Epithelial cell of esophagus (primary cell): Measurements from ENCODE around the gene BGN.

Experiments used
- DNase-seq: peaks from one replicate; pipeline ENCODE4 v3.0.0; 2010; ENCODE audit warnings: low read depth
- H3K4me3 ChIP-seq: 2 replicates; pipeline ENCODE4 v1.5.1; 2011; ENCODE audit warnings: mild to moderate bottlenecking, low read length, control low read depth
- TF ChIP-seq, protein P1 (sequence below): IDR thresholded peaks from 2 replicates; pipeline ENCODE4 v1.5.1; 2011; ENCODE audit warnings: low read depth, mild to moderate bottlenecking, low read length, control low read depth, inconsistent platforms; ENCODE audit not compliant: insufficient read depth; ENCODE audit errors: missing control alignments

The BGN gene

DNA sequence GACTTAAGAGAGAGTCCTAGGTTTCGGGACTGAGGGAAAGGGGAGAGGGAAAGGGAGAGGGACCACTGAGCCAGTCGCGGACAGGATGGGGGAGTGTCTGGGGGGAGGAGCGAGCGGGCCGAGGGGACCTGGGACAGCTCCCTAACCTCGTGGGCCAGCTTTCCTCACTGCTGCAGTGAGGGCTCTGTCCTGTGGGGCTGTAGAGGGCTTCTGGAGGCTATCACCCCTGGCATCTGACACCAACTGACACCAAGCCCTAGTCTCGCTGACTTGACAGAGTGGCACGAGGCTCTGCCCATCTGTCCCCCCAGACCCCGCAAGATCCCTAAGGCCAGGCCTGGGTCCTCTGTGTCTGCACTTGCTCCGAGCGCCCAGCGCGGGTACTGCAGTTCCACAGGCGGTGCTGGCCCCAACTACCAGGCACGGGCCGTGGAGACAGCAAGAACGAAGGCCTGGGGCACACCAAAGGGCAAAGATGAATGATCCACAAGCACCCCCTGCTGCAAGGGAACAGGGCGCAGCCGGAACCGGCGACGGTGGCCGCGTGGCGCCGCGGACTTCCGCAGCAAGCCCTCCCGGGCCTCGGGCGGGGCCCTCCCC lies 24.9 kb upstream of the BGN start:
- peak; percentile 27 for DNase-seq
- TF ChIP-seq, protein P1, sequence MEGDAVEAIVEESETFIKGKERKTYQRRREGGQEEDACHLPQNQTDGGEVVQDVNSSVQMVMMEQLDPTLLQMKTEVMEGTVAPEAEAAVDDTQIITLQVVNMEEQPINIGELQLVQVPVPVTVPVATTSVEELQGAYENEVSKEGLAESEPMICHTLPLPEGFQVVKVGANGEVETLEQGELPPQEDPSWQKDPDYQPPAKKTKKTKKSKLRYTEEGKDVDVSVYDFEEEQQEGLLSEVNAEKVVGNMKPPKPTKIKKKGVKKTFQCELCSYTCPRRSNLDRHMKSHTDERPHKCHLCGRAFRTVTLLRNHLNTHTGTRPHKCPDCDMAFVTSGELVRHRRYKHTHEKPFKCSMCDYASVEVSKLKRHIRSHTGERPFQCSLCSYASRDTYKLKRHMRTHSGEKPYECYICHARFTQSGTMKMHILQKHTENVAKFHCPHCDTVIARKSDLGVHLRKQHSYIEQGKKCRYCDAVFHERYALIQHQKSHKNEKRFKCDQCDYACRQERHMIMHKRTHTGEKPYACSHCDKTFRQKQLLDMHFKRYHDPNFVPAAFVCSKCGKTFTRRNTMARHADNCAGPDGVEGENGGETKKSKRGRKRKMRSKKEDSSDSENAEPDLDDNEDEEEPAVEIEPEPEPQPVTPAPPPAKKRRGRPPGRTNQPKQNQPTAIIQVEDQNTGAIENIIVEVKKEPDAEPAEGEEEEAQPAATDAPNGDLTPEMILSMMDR = no peak
- peak overlapping the region; percentile 62 for H3K4me3 ChIP-seq

DNA sequence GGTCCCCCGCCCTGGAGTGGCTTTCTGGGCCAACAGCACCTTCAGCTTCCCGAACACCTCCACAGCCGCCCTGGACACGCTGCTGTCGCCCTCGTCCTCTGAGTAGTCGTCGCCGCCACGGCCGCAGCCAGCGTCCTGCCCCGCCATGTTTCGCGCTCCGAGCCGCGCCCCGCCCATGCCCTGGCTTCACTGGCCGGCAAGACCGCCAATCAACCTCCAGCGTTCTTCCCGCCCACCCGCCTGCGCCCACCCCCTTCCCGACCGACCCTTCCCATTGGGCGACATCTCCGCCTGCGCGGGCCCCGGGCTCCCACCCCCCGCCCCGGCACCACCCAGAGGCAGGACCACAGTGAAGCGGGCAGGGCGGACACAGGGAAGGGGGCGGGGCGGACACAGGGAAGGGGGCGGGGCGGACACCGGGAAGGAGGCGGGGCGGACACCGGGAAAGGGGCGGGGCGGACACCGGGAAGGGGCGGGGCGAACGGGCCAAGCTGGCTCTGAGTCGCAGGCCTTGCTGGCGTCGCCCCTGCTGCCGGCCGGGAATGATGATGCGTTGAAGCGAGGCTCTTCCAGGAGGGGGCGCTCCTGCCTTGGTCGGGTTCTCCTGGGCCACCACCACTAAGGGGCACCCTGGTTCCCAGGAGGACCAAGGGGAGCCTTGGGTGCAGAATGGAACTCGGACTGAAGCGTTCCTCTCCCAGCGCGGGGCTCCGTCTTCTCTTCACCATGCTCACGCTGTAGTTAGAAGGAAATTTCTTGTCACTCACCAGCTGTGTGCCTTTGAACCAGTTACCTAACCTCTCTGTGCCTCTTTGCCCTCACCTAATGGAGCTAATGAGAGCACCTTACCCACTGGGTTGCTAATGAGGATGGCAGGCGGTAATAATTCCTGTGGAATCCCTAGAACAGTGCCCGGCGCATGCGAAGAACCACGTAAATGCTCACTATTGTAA lies 24.1 kb upstream of the BGN start, which contains the start of gene HAUS7:
HAUS7 (minus strand) TSS at position 166 of the 953 bp plus-strand sequence; CDS start at position 147, 19 bp downstream.
- TF ChIP-seq, protein P1 = peak; percentile 56

DNA sequence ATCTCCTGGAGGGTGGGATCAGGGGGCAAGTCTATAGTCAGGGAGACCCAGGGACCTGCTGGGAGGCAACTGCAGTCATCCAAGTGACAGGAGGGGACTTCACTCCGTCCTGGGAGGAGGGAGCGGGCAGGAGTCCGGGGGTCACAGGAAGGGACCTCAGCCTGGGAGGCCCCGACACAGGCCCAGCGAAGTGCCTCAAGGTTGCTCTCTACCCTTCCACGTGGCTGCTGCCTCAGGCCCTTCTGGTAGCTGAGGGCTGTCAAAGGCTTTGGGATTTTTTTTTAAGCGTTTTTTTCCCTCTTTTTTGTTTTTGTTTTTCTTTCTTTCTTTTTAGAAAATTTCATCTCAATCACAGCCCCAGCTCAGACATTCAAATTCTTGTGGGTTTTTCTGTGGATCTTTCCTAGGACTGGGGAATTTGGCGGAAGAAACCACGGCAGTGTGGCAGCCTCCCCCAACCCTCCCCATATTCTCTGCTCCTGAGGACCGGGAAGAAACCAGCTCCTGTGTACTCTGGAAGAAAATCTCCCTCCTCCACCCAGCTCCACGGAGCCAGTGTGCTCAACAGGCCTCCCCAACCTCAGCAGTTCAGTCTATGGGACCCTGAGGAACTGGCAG lies 23.0 kb upstream of the BGN start:
- DNase-seq = no peak
- H3K4me3 ChIP-seq = no peak overlapping the region
- TF ChIP-seq, protein P1 = no peak

More for the DNA sequence above, 24.1 kb upstream of the BGN start, which contains the start of gene HAUS7:
- peak; percentile 90 for DNase-seq
- peak within 1 kb of the TSS; percentile 62 for H3K4me3 ChIP-seq

DNA sequence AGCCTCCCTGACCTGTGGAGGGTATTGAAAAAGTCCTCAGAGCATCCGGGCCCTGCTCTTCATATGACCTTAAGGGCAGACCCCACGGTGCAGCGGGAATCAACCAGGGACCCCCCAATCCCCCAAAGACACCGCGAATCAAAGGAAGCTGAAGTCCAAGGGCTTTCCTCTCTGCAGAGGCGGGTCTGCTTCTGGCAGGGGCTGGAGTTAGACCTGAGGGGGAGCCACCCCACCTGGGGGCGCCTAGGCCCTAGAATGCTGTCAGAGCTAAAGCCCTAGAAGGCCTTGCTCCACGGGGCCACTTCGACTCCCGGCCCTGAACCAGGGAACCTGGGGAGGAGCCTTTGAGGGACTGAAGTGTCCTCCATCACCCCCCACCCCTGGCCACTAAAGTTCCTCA lies 21.7 kb upstream of the BGN start:
- no peak overlapping the region for H3K4me3 ChIP-seq
- TF ChIP-seq, protein P1 = no peak
- no peak for DNase-seq

DNA sequence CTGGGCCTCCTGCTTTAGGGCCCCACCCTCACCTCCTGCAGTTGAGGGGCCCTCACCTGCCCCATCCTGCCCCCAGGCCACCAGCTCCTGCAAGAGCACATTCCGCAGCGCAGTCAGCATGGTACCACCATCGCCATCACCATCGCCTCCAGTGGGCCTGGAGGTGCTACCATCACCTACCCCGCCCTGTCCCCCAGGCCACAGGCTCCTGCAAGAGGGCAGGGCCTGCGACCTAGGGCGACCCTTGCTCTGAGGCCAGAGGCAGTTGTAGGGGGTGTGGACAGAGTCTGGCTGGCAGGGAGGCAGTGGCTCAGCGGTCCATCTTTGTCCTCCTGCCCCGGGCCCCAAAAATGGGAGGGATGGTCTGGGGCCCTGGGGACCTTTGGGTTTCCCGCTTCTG lies 20.5 kb upstream of the BGN start:
- no peak for DNase-seq
- no peak overlapping the region for H3K4me3 ChIP-seq
- TF ChIP-seq, protein P1 = no peak

DNA sequence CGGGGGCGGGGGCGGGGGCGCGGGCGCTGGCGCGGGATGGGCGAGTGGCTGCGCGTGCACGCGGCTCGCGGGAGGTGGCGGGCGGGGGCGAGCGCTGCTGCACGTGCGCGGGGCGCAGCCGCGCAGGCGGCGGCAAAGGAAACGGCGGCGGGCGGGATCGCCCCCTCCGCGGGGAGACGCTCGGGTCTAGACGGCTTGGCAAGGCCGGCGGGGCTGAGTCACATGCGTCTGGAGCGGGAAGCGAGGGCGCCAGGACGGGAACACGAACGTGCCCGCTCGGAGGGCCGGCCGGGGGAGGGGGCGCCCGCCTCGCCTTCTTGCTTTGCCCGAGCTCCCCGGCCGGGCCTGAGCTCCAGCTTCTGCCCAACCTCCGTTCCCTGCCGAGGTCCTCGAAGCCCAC lies 20.1 kb upstream of the BGN start:
- TF ChIP-seq, protein P1 = no peak
- H3K4me3 ChIP-seq = peak overlapping the region; percentile 5
- peak; percentile 36 for DNase-seq
